ENCODE measurements around the gene MEIS3. TPM values are rescaled to one million over a fixed set of nuclear protein-coding genes. Genes with fewer than 3 reads are reported as not detected.

MEIS3 gene
- total RNA-seq, 4 donors from 2014 or later, result 1.6 to 18.2 (median 10.2) TPM

GRCh38 chr19:47411101-47411500 lies 8.2 kb downstream of the MEIS3 start:
- H3K27me3 ChIP-seq, result no peaks in the 10 kb centered on the region
- H3K9me3 ChIP-seq, result no peaks in the 10 kb centered on the region
- peak overlapping the region in 1 of 4 donors; percentile 26 for H3K27ac ChIP-seq
- no peak overlapping the region for H3K4me3 ChIP-seq
- H3K4me1 ChIP-seq, result no peaks in the 10 kb centered on the region
- no peaks in the 10 kb centered on the region for H3K36me3 ChIP-seq
- DNase-seq, result no peak
- TF ChIP-seq POLR2A (IDR thresholded peaks at IDR 0.05), result no peak
- TF ChIP-seq, protein P1, sequence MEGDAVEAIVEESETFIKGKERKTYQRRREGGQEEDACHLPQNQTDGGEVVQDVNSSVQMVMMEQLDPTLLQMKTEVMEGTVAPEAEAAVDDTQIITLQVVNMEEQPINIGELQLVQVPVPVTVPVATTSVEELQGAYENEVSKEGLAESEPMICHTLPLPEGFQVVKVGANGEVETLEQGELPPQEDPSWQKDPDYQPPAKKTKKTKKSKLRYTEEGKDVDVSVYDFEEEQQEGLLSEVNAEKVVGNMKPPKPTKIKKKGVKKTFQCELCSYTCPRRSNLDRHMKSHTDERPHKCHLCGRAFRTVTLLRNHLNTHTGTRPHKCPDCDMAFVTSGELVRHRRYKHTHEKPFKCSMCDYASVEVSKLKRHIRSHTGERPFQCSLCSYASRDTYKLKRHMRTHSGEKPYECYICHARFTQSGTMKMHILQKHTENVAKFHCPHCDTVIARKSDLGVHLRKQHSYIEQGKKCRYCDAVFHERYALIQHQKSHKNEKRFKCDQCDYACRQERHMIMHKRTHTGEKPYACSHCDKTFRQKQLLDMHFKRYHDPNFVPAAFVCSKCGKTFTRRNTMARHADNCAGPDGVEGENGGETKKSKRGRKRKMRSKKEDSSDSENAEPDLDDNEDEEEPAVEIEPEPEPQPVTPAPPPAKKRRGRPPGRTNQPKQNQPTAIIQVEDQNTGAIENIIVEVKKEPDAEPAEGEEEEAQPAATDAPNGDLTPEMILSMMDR (IDR thresholded peaks at IDR 0.05), result no peak

GRCh38 chr19:47408156-47408938 lies 11.0 kb downstream of the MEIS3 start:
- Histone ChIP-seq H3K27ac (no peak overlapping the region), H3K9me3 (no peaks in the 10 kb centered on the region), H3K36me3 (no peaks in the 10 kb centered on the region), H3K27me3 (no peaks in the 10 kb centered on the region), H3K4me1 (no peaks in the 10 kb centered on the region), H3K4me3 (no peak overlapping the region)
- TF ChIP-seq, protein P1 (IDR thresholded peaks at IDR 0.05), result no peak
- no peak for TF ChIP-seq POLR2A (IDR thresholded peaks at IDR 0.05)
- DNase-seq, result no peak

GRCh38 chr19:47407417-47407774 lies 11.9 kb downstream of the MEIS3 start:
- H3K4me3 ChIP-seq, result no peak overlapping the region
- H3K9me3 ChIP-seq, result no peaks in the 10 kb centered on the region
- TF ChIP-seq, protein P1 (IDR thresholded peaks at IDR 0.05), result no peak
- TF ChIP-seq POLR2A (IDR thresholded peaks at IDR 0.05), result no peak
- no peaks in the 10 kb centered on the region for H3K36me3 ChIP-seq
- no peak for DNase-seq
- no peaks in the 10 kb centered on the region for H3K27me3 ChIP-seq
- H3K27ac ChIP-seq, result no peak overlapping the region
- no peaks in the 10 kb centered on the region for H3K4me1 ChIP-seq

DNA sequence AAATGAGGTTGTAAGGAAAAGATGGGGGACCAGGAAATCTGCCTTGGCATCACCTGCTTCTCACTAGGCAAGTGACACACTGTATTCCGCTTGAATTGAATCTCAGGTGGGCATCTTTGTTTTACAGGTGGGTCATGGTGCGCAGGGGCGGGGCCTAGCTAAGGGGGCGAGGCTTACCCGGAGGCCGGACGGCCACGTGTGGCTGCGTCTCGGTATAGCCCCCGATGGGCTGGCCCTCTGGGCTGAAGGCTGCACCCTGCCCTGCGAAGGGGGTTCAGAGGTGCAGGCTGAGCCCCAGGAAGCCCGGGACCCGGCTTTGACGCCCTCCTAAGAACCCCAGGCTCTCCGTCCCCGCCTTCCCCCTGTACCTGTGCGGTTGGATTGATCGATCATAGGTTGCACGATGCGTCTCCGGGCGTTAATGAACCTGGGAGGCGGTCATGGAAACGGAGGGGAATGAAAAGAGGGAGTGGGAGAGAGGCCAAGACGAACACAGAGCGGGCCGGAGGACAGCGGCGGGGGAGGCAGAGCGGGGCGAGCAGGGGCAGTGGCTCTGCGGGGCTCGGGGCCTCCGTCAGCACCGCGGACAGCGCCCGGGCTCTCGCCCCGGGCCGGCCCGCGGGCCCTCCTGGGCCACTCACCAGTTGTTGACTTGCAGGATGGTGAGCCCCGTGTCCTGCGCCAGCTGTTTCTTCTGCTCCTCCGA lies 12.5 kb downstream of the MEIS3 start:
- H3K9me3 ChIP-seq, result no peaks in the 10 kb centered on the region
- H3K4me1 ChIP-seq, result no peaks in the 10 kb centered on the region
- TF ChIP-seq, protein P1 (IDR thresholded peaks at IDR 0.05), result no peak
- TF ChIP-seq POLR2A (IDR thresholded peaks at IDR 0.05), result no peak
- no peak for DNase-seq
- H3K27me3 ChIP-seq, result no peaks in the 10 kb centered on the region
- no peak overlapping the region for H3K4me3 ChIP-seq
- H3K27ac ChIP-seq, result no peak overlapping the region
- H3K36me3 ChIP-seq, result no peaks in the 10 kb centered on the region

GRCh38 chr19:47405854-47406417 lies 13.4 kb downstream of the MEIS3 start:
- no peaks in the 10 kb centered on the region for H3K9me3 ChIP-seq
- DNase-seq, result no peak
- TF ChIP-seq POLR2A (IDR thresholded peaks at IDR 0.05), result no peak
- TF ChIP-seq, protein P1 (IDR thresholded peaks at IDR 0.05), result no peak
- no peaks in the 10 kb centered on the region for H3K4me1 ChIP-seq
- no peak overlapping the region for H3K4me3 ChIP-seq
- H3K36me3 ChIP-seq, result no peaks in the 10 kb centered on the region
- H3K27ac ChIP-seq, result no peak overlapping the region
- no peaks in the 10 kb centered on the region for H3K27me3 ChIP-seq
